NK-92 (cell line): Measurements from ENCODE around the gene RAB42.
"Not testable (repeated sequence)": the region's sequence is repeated elsewhere in the genome, so short reads cannot be mapped to it uniquely, and the experiment has no call there.

Experiments
- DNase-seq: peaks from one replicate; lab custom pipeline; 2025; ENCODE audit not compliant: unreplicated experiment; lab: John Stamatoyannopoulos, UW

Gene RAB42, protein sequence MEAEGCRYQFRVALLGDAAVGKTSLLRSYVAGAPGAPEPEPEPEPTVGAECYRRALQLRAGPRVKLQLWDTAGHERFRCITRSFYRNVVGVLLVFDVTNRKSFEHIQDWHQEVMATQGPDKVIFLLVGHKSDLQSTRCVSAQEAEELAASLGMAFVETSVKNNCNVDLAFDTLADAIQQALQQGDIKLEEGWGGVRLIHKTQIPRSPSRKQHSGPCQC

DNA sequence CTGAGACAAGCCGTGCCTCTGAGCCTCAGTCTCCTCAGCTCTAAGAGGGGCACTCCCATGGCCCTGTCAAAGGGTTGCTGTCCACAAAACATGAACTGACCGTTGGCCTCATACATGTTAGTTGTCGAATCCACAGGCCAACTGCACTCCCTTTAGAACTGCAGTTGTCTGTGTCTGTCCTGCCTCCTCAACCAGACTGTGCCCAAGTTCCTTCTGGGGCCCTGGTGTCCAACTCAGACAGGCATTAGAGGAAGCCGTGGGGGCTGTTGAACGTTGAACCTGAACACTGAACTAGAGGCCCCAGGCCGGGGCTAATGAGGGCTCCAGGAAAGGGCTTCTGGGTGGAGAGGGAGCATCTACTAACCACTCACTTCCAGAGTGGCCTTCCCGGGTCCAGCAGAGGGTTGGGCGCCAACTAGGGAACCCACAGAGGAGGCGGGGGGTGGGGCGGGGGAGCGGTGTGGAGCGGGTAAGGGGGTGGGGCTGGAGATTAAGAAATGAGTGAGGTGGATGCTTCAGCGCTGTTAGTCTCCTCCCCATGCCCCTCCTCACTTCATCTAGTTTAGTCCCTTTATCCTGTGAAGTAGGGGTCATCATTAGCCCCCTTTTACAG lies at the start of gene RAB42:
Gene RAB42 (plus strand): TSS at position 558 of the 613 bp plus-strand sequence. CDS start 247 bp downstream, outside the sequence.
- DNase-seq, result no peak

DNA sequence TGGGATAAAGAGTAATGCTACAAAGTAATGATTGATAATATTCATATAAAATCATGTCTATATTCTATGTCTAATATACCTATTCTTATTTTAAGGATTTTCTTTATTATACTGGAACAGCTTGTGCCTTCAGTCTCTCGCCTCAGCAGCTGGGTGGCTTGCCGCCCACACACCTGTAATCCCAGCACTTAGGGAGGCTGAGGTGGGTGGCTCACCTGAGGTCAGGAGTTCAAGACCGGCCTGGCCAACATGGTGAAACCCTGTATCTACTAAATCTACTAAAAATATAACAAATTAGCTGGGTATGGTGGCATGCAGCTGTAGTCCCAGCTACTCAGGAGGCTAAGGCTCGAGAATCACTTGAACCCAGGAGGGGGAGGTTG lies 46.8 kb upstream of the RAB42 start:
- no peak for DNase-seq

DNA sequence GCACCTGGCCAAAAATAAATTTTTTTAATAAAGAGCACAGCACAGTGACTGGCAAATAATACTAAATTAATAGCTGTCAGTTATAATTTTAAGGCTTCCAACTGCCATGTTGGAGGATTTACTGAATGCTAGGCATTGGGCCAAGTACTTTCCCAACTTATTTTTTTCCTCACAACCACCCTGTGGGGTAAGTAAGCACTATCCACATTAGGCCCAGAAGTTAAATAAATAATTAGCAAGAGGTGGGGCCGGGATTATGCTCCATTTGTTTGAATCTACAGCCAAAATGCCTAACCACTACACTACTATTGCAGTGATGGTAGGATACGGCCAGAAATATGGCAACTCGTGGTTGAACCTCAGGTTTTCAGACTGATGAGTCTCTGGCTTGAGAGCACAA lies 43.7 kb upstream of the RAB42 start:
- DNase-seq, result no peak

DNA sequence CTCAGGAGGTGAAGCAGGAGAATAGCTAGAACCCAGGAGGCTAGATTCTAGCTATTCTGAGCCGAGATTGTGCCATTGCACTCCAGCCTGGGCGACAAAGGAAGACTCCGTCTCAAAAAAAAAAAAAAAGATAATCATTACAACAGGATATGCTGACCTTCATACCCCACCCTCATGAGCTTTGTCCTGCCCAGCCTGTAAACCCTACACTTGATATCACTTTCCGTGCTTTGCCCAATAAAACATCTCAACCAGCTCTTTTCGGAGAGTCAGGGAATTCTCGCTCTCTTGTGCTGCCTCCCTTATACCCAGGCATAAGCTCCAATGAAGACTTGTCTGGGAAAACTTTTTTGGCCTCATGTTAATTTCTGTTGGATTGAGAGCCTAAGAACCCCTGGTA lies 40.7 kb upstream of the RAB42 start:
- no peak for DNase-seq

DNA sequence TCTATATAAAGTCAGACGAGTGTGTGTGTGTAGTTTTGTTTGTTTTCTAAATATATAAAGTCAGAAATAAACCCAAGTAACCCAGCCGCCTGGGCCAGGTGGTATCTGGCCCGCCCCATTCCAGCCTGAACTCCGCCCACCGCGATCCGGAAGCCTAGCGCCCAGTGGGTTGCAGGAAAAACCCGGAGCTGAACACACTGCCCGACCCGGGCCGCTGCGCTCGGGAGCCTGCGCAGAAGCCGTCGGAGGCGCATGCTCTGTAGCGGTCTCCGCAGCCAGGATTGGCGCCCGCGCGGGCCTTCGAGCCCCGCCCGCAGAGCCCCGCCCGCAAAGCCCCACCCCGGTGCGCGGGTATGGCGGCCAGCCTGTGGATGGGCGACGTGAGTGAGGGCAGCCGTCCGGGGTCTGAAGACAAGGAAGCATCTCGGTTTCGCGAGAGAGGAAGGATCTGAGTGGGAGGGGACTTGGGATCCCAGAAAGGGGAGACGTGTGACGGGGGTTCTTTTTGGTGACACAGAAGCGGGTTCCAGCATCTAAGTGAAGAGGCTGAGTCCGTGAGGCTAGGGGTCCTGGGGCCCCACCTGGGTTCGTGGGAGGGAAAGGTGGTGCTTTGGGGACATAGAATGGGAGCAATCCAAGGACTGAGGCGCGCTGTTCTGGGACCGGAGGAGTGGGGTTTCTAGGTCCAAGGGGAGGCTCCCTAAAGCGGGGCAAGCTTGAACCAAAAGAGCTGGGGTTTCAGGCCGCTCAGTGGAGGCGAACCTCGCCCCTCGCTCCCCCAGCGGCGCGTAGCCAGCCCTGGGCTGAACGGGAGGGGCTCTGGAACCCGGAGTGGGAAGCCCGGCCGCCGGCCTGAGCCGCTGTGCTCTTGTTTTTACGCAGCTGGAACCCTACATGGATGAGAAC lies 39.1 kb upstream of the RAB42 start, which contains the start of gene TRNAU1AP:
Gene TRNAU1AP (plus strand): TSS at position 328 of the 906 bp plus-strand sequence. CDS start 26 bp downstream, at position 354.
- DNase-seq, result peak; percentile 64

DNA sequence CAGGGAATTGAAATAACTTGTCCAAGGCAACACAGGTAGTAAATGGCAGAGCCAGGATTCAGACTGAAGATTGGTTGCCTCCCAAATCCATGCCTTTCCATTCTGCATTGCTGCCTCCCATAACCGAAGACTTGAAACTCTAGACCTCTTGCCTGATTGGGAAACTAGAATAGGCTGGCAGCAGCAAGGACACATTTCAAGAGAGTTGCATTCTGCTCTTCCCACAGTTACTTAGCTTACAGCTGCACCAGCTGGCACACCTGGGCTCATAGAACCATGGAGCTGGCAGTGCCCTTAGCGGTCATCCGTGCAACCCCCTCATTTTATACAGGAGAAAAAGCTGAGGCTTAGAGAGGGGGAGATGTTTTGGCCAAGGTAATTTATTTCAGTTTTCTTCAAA lies 31.2 kb upstream of the RAB42 start:
- no peak for DNase-seq

DNA sequence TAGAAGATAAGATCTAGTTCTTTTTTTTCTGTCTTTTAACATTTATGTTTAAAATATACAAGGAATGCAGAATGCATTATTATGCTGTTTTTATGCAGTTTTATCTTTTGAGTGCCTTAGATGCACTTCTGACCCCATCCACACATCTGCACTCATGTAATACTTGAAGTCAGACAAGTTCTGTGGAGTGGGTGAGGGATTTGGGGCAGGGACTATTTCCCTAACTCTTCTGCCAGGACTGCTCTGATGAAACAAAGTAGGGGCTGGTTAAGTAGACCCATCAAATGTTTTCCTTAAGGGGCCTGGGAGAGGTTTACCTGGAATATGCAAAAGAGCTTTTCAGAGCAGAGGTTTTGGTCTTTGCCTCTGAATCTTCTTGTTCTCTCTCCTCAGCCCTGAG lies 27.8 kb upstream of the RAB42 start:
- no peak for DNase-seq

DNA sequence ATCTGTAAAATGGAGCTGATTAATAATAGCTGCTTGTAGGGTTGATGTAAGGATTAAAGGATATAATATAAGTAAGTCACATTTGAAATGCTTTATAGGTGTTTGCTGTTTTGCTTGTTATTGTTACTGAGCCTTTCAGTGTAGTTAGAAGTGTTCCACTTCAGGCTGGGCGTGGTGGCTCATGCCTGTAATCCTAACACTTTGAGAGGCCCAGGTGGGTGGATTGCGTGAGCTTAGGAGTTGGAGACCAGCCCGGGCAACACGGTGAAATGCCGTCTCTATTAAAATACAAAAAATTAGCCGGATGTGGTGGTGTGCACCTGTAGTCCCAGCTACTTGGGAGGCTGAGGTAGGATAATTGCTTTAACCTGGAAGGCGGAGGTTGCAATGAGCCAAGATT lies 27.0 kb upstream of the RAB42 start:
- no peak for DNase-seq

DNA sequence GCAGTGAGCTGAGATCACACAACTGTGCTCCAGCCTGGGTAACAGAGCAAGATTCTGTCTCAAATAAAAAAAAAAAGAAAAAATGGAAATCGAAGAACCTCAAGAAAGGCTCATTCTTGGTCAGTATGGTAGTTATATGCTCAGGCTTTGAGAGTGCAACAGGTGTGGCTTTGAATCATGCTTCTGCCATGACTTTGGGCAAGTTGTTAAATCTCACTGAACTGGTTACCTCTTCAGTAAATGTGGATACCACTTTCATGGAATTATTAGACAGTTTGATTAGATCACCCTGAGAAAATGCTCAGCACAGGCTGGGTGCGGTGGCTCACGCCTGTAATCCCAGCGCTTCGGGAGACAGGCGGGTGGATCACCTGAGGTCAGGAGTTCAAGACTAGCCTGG lies 26.3 kb upstream of the RAB42 start:
- no peak for DNase-seq

DNA sequence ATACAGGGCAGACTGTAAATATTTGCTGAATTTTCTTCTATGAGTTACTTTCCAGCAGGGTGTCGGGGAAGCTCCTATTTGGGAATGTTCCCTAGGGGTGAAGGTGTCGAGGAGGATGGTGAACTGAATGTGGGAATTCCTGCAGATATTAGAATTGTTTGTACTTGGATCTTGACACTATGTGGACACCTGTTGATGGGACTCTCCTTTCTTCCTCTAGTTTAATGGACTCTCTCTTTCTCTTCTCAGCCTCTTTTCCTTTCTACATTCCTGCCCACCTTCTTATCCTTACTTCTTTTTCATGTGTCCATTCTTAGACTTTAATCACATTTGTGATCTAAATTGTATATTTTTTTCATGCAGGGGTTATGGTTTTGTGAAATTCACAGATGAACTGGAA lies 25.1 kb upstream of the RAB42 start:
- DNase-seq, result no peak

DNA sequence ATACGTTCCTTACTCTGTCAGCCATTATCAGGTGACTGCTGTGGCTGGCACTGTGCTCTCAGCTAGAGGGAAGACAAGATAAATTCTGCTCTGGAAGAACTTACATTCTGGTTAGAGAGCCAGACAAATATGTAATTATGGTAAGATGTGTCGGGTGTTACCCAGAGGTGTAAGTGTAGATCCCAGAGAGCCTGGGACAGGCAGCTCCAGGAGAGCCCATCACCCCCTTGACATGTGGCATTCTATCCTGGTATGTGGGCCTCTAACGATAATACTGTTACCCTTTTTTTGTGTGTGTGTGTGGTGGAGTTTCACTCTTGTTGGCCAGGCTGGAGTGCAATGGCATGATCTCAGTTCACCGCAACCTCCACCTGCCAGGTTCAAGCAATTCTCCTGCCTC lies 20.2 kb upstream of the RAB42 start:
- DNase-seq, result no peak

DNA sequence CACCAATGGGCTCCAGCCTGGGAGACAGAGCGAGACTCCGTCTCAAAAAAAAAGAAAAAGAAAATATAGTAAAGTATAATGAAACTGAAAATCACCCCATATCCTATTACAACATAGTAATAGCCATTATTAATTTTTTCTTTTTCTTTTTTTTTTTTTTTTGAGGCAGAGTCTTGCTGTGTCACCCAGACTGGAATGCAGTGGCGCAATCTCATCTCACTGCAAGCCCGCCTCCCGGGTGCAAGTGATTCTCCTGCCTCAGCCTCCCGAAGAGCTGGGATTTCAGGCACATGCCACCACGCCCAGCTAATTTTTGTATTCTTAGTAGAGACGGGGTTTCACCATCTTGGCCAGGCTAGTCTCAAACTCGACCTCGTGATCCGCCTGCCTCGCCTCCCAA lies 19.2 kb upstream of the RAB42 start:
- not testable (repeated sequence) for DNase-seq

DNA sequence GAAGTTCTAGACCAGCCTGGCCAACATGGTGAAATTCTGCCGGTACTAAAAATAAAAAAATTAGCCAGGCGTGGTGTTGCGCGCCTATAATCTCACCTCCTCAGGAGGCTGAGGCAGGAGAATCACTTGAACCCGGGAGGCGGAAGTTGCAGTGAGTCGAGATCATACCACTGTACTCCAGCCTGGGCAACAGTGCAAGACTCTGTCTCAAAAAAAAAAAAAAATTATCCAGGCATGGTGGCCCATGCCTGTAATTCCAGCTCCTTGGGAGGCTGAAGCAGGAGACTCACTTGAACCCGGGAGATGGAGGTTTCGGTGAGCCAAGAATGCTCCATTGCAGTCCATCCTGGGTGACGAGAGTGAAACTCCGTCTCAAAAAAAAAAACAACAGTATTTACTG lies 18.5 kb upstream of the RAB42 start:
- no peak for DNase-seq

DNA sequence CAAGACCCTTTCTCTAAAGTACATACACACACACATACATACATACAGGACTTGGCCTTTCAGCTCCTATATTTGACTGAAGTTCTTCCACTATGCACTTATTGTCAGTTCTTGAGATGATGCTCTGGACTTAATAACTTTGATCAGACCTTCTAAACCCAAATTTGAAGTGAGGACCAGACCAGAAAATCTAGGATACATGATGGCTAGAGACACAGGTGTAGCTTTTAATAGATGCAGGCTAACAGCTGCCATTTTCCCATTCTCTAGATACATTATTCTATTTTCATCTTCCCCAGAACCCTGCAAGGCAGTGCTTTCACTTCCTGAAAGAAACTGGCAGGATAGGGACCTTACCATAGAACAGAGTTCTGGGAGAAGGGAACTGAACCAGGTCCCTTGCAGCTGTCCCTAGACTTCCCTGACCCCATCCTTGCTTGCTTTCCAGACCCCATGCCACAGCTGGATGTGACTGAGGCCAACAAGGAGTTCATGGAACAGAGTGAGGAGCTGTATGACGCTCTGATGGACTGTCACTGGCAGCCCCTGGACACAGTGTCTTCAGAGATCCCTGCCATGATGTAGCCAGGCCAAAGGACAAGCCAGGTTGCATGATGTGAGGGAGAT lies 14.9 kb upstream of the RAB42 start:
- DNase-seq, result no peak

DNA sequence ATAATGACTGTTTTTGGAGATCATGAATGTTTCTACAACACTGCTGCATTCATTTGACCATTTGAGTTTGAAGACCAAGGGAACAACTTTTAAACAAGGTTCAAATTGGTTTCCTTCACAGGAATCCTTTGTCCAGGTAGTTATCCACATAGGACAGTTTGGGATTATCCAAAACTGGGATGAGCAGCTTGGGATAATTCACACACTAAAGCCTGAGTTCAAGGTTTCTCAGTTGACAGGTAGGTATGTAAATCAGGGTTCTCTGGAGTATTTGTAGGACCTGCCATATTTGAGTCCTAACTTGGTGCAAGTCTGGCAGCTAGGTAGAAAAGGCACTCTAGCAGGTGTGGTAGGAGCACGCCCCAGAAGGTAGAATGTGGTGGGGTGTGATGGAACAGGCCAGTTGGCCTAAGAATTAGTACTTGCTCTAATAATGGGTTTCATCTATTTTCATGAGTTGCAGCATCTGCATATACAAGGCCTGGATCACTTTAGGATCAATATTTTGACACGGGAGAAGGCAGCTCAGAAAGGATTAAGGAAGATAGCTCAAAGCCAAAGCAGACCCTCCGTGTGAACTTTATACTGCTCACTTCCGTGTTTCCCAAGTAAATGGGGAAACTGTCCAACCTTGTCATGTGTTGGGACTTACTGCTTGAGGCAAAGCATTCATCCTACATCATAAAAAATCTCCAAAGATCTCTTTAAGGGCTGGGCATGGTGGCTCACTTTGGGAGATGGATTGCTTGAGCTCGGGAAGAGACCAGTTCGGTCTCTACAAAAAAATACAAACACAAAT lies 14.1 kb upstream of the RAB42 start:
- no peak for DNase-seq

DNA sequence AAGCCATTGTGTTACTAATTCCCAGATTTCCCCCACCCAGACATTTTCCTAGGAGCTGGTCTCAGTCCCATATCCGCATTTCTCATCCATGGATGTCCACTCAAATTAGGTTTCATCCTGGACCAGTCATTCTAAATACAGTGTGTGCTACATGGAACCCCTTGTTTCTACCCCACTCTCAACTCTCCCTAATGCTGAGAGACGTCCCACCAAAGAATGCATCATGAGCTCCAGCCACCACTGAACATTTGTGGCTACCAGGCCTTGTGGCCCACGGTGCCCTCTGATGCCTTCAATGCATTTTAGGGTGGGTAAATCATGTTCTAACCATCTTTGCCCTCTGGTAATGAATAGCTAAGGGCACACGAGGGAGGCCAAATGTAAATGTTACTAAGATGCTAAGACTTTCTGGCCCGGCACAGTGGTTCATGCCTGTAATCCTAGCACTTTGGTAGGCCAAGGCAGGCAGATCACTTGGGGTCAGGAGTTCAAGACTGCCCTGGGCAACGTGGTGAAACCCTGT lies 13.3 kb upstream of the RAB42 start:
- no peak for DNase-seq

DNA sequence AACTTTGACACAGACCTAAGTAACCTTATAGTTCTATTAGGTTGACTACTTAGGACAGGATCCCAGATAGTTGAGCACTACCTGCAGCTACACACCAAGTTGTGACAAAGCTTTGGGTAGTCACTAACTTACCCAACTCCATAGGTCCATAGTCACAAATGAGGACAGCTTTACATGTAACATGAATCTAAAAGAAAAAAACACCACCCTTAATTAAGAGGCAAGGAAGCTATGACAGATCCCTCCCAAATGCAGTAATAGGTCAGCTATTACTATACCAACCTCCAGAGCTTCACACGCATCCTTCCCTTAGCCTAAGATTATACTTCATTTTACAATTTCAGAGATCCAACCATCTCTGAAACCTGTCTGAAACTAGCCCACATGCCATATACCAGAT lies 12.7 kb upstream of the RAB42 start:
- no peak for DNase-seq

DNA sequence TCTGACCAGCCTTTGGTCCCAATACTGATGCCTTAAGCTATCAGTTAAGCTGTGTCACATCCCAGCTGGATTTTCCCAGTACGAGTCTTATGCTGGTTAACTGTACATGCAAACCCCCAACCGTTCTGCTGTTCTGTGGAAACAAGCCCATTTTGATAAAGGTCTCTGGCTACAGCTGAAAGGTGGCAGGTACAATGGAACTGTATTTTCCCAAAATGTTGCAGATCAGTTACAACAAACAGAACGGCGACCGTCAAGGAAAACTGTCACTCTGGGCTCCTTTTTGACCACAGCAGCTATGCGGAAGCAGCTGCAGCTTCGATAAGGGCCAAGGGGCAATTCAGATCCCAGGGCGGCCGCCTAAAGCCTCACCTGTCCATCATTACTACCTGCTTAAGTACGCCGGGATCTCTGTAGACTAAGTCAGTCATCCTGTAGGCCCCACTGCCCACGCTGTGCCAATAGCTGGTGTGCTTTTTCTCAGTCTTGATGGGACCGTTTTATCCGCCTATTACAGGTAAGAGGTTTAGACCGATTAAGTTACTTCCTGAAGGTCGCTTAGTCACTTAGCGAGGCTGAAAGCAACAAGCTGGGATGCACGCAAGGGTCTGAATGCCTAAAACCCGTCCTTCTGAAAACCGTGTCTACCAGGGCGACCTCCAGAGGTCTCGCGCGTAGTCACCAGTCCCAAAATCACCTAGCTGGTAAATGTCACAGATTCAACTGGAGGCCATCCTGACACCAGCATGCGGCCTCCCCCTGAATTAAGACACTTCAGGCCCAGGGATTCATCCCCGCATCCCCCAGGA lies 11.1 kb upstream of the RAB42 start:
- no peak for DNase-seq

DNA sequence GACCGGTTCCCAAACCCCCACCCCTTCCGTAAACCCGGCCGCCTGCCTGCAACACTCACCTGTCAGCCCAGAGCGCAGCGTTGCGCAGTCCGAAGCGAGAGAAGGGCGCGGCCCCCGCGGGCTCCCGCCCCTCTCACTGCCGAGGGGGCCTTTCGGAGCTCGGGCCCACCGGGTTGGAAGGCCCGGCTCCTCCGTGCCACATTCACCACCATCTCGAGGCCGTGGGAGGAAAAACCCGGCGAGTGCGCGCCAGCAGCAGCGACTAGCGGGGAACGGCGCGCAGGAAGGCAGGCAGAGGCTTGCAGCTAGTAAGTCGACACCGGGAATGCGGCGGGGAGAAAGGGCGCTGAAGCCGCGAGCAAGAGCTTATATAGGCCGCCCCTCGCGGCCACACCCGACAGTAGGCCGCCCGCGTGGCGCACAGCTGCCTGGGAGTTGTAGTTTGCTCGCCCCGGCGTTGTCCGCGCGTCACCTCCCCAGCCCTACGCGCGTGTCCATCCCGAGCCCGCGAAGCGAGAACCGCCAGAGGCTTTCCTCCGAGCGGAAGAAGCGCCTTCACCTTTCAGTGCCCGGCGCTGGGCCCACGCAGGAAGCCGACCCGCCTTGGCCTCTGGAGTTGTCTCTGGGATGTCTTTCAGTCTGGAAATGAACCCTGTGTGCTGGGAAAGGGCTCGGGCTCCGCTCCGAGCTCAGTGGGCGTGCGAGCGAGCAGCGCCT lies 10.4 kb upstream of the RAB42 start:
- no peak for DNase-seq
